Heart right ventricle (tissue), 16 donors: ENCODE data around the gene SPRING1. TPM values are rescaled to one million over a fixed set of nuclear protein-coding genes. Genes with fewer than 3 reads are reported as not detected.

Experiments used
- ATAC-seq, 8 donors: fragments of 200-7000 bp; cut with Tn5 transposase; one replicate each; pipeline ENCODE4 v1.9.1; 2020; ENCODE audit warnings: mild to moderate bottlenecking in 8 of 8, moderate library complexity in 8 of 8, moderate number of reproducible peaks in 1 of 8
- DNase-seq, 2 donors: peaks; one replicate each; pipeline ENCODE4 v3.0.0-alpha.2; 2020
- H3K27ac ChIP-seq, 10 donors: fragments of 200-600 bp; sonication (generic) in 2 of 10; one replicate each; pipeline versions ENCODE4 v1.5.0 to v1.8.0; 2020 to 2022; ENCODE audit warnings: mild to moderate bottlenecking in 3 of 10
- H3K27me3 ChIP-seq, 7 donors: fragments of 200-600 bp; one replicate each; pipeline ENCODE4 v1.8.0; 2021 to 2022; ENCODE audit warnings: mild to moderate bottlenecking in 2 of 7
- H3K36me3 ChIP-seq, 9 donors: fragments of 200-600 bp; sonication (generic) in 1 of 9; one replicate each; pipeline versions ENCODE4 v1.5.0 to v1.8.0; 2020 to 2022; ENCODE audit warnings: mild to moderate bottlenecking in 2 of 9
- H3K4me1 ChIP-seq, 9 donors: fragments of 200-600 bp; sonication (generic) in 1 of 9; one replicate each; pipeline versions ENCODE4 v1.5.0 to v1.8.0; 2020 to 2022; ENCODE audit warnings: mild to moderate bottlenecking in 4 of 9
- H3K4me3 ChIP-seq, 10 donors: fragments of 200-600 bp; sonication (generic) in 2 of 10; one replicate each; pipeline versions ENCODE4 v1.5.0 to v1.8.0; 2020 to 2022; ENCODE audit warnings: mild to moderate bottlenecking in 7 of 10, moderate library complexity in 2 of 10
- H3K9me3 ChIP-seq, 11 donors: fragments of 200-600 bp in 10 of 11; sonication (generic) in 2 of 11; one replicate each; pipeline versions ENCODE4 v1.5.0 to v1.8.0; 2013 to 2022; ENCODE audit warnings: mild to moderate bottlenecking in 2 of 11, control low read depth in 1 of 11, moderate library complexity in 1 of 11
- CTCF ChIP-seq, 9 donors: fragments of 200-600 bp; sonication (generic) in 2 of 9; IDR thresholded peaks; one replicate each; pipeline versions ENCODE4 v1.5.0 to v1.8.0; 2021 to 2022; ENCODE audit warnings: antibody characterized with exemption in 9 of 9, mild to moderate bottlenecking in 5 of 9, moderate library complexity in 1 of 9
- WGBS, 2 donors: extraction: QIAGEN DNeasy Blood & Tissue Kit; methylation state at CpG; one replicate each; pipeline ENCODE4 v1.1.7; 2013; ENCODE audit warnings: inconsistent platforms in 1 of 2; 5-methylcytosine and 5-hydroxymethylcytosine counted together
- intact Hi-C, 10 donors: fragments of 100-400 bp; cut with DNase I; formaldehyde crosslinking; loops; one replicate each; pipeline versions ENCODE4 v1.11.1 to v1.14.2; 2022
- polyA plus RNA-seq, 2 donors: library from polyadenylated mRNA; stranded (reverse); fragments of 200-250 nt; gene quantifications; one replicate each; pipeline ENCODE4 v1.2.3, GENCODE V29; 2013
- total RNA-seq, 10 donors: library from RNA; stranded (reverse); fragmentation: NEBNext Ultra II Directional in 3 of 10; extraction: Animal tissue kit (Norgen Biotek cat#: 25700) in 3 of 10; gene quantifications; one replicate each; pipeline versions ENCODE4 v1.2.1 to v1.2.4, GENCODE V29; 2021 to 2023
- donor health status: Arrhythmogenic right ventricular cardiomyopathy.
- donor health status: ischemic (EF 13 %, LVEDD 7.1; RV severe dilation, severe dysfunction).
- donor health status: healthy with polysubstance abuse.
- donor health status: DM: no; HTN: yes; CAD: no.
- donor health status: DM: no; HTN: no; CAD: no.
- donor health status: ischemic (EF 25% LVEDD 6.9; RV normal size, moderate dysfunction).
- donor health status: ischemic (EF 25% LVEDD 5.7; RV mildly dilated, moderate dysfunction).
- donor health status: healthy.
- donor health status: DM: yes; HTN: yes; CAD: no.
- donor health status: Ischemic cardiomyopathy.
- donor health status: ischemic (EF 35%, LVEDD 5.7; RV mildly dilated, moderate dysfunction).
- donor health status: nonischemic (EF 11% LVEDD 7.7; RV severe dilation, severe dysfunction).
- donor health status: DM: yes; HTN: yes; CAD: no.
- donor health status: PGD.
- donor health status: ischemic (EF 29% LVEDD 5.4; RV normal size, mild dysfunction).
- donor health status: nonischemic (EF 23%, LVEDD 6.1; RV moderate dilation, normal function).

SPRING1 gene
- total and polyA plus RNA-seq, 12 donors = 6.2 to 19.5 (median 10.5) TPM

DNA sequence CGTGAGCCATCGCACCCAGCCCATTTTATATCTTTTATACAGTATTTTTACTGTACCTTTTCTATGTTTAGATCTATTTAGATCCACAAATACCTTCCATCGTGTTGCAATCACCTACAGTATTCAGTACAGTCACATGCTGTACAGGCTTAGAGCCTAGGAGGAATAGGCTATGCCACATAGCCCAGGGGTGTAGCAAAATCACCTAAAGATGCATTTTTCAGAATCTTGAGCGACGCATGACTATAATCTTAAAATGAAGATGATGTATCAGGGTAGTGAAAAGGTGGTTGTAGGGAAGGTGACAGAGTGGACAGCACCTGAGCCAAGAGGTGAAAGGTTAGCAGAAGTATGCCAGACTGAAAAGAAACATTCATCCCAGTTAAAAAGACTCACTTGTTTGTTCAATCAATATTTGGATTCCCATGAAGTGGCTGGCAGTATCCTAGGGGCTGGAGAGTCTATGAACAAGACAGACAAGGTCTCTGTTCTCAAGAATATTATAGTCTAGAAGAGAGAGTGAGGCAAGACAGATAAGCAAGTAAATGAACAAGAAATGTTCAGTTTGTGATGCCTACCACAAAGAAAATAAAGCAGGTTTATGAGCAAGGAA lies 3.6 kb downstream of the SPRING1 start:
- DNase-seq (no peak), ATAC-seq (no peak)
- H3K4me3 ChIP-seq = no peak overlapping the region
- H3K36me3 ChIP-seq = peaks cover 0 to 39% (median 4%) of the 10 kb centered on the region in 9 donors
- H3K27ac ChIP-seq = no peak overlapping the region
- no peaks in the 10 kb centered on the region for H3K27me3 ChIP-seq
- intact Hi-C loops = loop anchor here in 2 of 10 donors (10.0 kb wide), 3 partner anchors 81 to 181 kb away; partner anchors contain the start of gene FBXW8 (in 1 of the 2)
- TF ChIP-seq CTCF (IDR thresholded peaks at IDR 0.05) = no peak
- WGBS, 2 donors = 94 to 96% methylated on average over 5 of the region's 5 CpGs
- peaks cover 4 to 29% (median 15%) of the 10 kb centered on the region in 9 donors for H3K4me1 ChIP-seq
- H3K9me3 ChIP-seq = no peaks in the 10 kb centered on the region

- Histone ChIP-seq H3K27me3 (no peaks in the 10 kb centered on the region), H3K36me3 (peaks cover 0 to 41% (median 4%) of the 10 kb centered on the region in 9 donors), H3K9me3 (no peaks in the 10 kb centered on the region), H3K27ac (no peak overlapping the region), H3K4me3 (no peak overlapping the region), H3K4me1 (peaks cover 2 to 26% (median 17%) of the 10 kb centered on the region in 9 donors)
- 91% methylated on average over 3 of the region's 3 CpGs for WGBS, 2 donors
- no peak for TF ChIP-seq CTCF (IDR thresholded peaks at IDR 0.05)
- ATAC-seq (peak in 1 of 8 donors; percentile 42), DNase-seq (no peak)
- intact Hi-C loops = loop anchor here in 2 of 10 donors (10.0 kb wide), 3 partner anchors 83 to 183 kb away; partner anchors contain the start of gene FBXW8 (in 1 of the 2)
These were observed 6.1 kb downstream of the SPRING1 start for GRCh38 chr12:116731801-116732200.

- no peak overlapping the region for H3K4me3 ChIP-seq
- no peak for ATAC-seq
- intact Hi-C loops = loop anchor here in 1 of 10 donors (10.0 kb wide), 1 partner anchor 287 kb away; no protein-coding TSS in a partner anchor
- no peaks in the 10 kb centered on the region for H3K9me3 ChIP-seq
- no peak for TF ChIP-seq CTCF (IDR thresholded peaks at IDR 0.05)
- WGBS, 2 donors = 62 to 65% methylated on average over 6 of the region's 6 CpGs
- DNase-seq = no peak
- no peaks in the 10 kb centered on the region for H3K27me3 ChIP-seq
- peaks cover 0 to 26% (median 16%) of the 10 kb centered on the region in 9 donors for H3K4me1 ChIP-seq
- H3K36me3 ChIP-seq = peaks cover 0 to 27% (median 3%) of the 10 kb centered on the region in 9 donors
- no peak overlapping the region for H3K27ac ChIP-seq
These were observed 10.0 kb downstream of the SPRING1 start for GRCh38 chr12:116727891-116728290.

- Histone ChIP-seq H3K4me3 (no peak overlapping the region), H3K27ac (no peak overlapping the region), H3K9me3 (no peaks in the 10 kb centered on the region), H3K4me1 (peaks cover 0 to 26% (median 16%) of the 10 kb centered on the region in 9 donors), H3K27me3 (no peaks in the 10 kb centered on the region), H3K36me3 (peaks cover 0 to 28% (median 0%) of the 10 kb centered on the region in 9 donors)
- intact Hi-C loops = loop anchor here in 1 of 10 donors (10.0 kb wide), 1 partner anchor 288 kb away; no protein-coding TSS in a partner anchor
- 60 to 70% methylated on average over 3 of the region's 3 CpGs for WGBS, 2 donors
- no peak for DNase-seq
- no peak for TF ChIP-seq CTCF (IDR thresholded peaks at IDR 0.05)
- ATAC-seq = peak in 2 of 8 donors; percentile 18 to 35
These were observed 10.6 kb downstream of the SPRING1 start for GRCh38 chr12:116727261-116727660.
